Vagina (tissue), 2 donors: ENCODE measurements around the gene HAUS5. TPM values are rescaled to one million over a fixed set of nuclear protein-coding genes. Genes with fewer than 3 reads are reported as not detected.

Experiments used
- DNase-seq, 2 donors: peaks; one replicate each; pipeline ENCODE4 v3.0.0-alpha.2; 2017; ENCODE audit errors: extremely low spot score in 2 of 2
- H3K27ac ChIP-seq: fragments of 200-600 bp; sonication (generic); one replicate; pipeline ENCODE4 v1.5.1; 2019
- H3K27me3 ChIP-seq: fragments of 200-600 bp; sonication (generic); one replicate; pipeline ENCODE4 v1.5.1; 2019
- H3K36me3 ChIP-seq, 2 donors: fragments of 200-600 bp; sonication (generic); one replicate each; pipeline ENCODE4 v1.5.1; 2017 to 2019
- H3K4me1 ChIP-seq: fragments of 200-600 bp; sonication (generic); one replicate; pipeline ENCODE4 v1.5.1; 2019
- H3K4me3 ChIP-seq, 2 donors: fragments of 200-600 bp; sonication (generic); 1 replicate in 1 of 2; 2 replicates in 1 of 2; pipeline ENCODE4 v1.5.1; 2016 to 2019
- H3K9me3 ChIP-seq: fragments of 200-600 bp; sonication (generic); one replicate; pipeline ENCODE4 v1.5.1; 2019
- CTCF ChIP-seq, 3 experiments: fragments of 450-650 bp in 2 of 3; fragments of 200-600 bp in 1 of 3; sonication (generic) in 1 of 3; IDR thresholded peaks; one replicate each; pipeline ENCODE4 v1.5.1; 2017 to 2019; ENCODE audit warnings: antibody characterized with exemption in 3 of 3, mild to moderate bottlenecking in 2 of 3, moderate library complexity in 2 of 3
- POLR2A ChIP-seq, 2 donors: fragments of 450-650 bp; IDR thresholded peaks; one replicate each; pipeline ENCODE4 v1.6.1; 2017; ENCODE audit warnings: antibody characterized with exemption in 2 of 2, mild to moderate bottlenecking in 2 of 2, moderate library complexity in 2 of 2
- POLR2AphosphoS5 ChIP-seq, 2 donors: sonication (generic); formaldehyde crosslinking; IDR thresholded peaks; one replicate each; pipeline ENCODE4 v1.9.0; 2017; ENCODE audit warnings: antibody characterized with exemption in 2 of 2, mild to moderate bottlenecking in 2 of 2, low read depth in 1 of 2; ENCODE audit not compliant: insufficient read depth in 1 of 2
- intact Hi-C: fragments of 100-400 bp; cut with DNase I; formaldehyde crosslinking; loops from one replicate; pipeline ENCODE4 v1.15.1; 2023
- total RNA-seq: library from RNA; depleted of rRNA; stranded (reverse); fragments of >200 nt; gene quantifications from one replicate; pipeline ENCODE4 v1.2.3, GENCODE V29; 2016

The HAUS5 gene
- total RNA-seq, 1 donor from 2014 or later, result 11.0 TPM

- TF ChIP-seq POLR2A (IDR thresholded peaks at IDR 0.05) (no peak), CTCF (IDR thresholded peaks at IDR 0.05) (no peak), POLR2AphosphoS5 (IDR thresholded peaks at IDR 0.05; ENCODE audit: insufficient read depth in 1 of 2, low read depth in 1 of 2) (no peak)
- DNase-seq, result no peak
- H3K4me3 ChIP-seq, result no peak overlapping the region
- no peaks in the 10 kb centered on the region for H3K9me3 ChIP-seq
- peaks cover 0 to under 1% of the 10 kb centered on the region in 2 donors for H3K36me3 ChIP-seq
- H3K27me3 ChIP-seq, result no peaks in the 10 kb centered on the region
- H3K4me1 ChIP-seq, result no peaks in the 10 kb centered on the region
- intact Hi-C loops, result no loop called here
- H3K27ac ChIP-seq, result no peak overlapping the region
Observed at GRCh38 chr19:35665604-35666003, 53.1 kb downstream of the HAUS5 start.

- Histone ChIP-seq H3K4me3 (peak within 1 kb of the TSS in 1 of 2 donors; percentile 11), H3K27me3 (no peaks in the 10 kb centered on the region), H3K4me1 (no peaks in the 10 kb centered on the region), H3K27ac (no peak within 1 kb of the TSS), H3K9me3 (no peaks in the 10 kb centered on the region), H3K36me3 (no peaks in the 10 kb centered on the region)
- TF ChIP-seq POLR2AphosphoS5 (IDR thresholded peaks at IDR 0.05; ENCODE audit: insufficient read depth in 1 of 2, low read depth in 1 of 2), result no peak
- TF ChIP-seq POLR2A (IDR thresholded peaks at IDR 0.05), result no peak
- TF ChIP-seq CTCF (IDR thresholded peaks at IDR 0.05), result no peak
- no peak for DNase-seq
- intact Hi-C loops, result no loop called here
Observed at GRCh38 chr19:35666251-35666913, 53.8 kb downstream of the HAUS5 start, which contains the start of gene UPK1A. UPK1A (plus strand) TSS chr19:35666517; CDS start chr19:35666813, 296 bp downstream.

GRCh38 chr19:35669566-35669965 is 57.0 kb downstream of the HAUS5 start:
- DNase-seq, result no peak
- Histone ChIP-seq H3K9me3 (no peaks in the 10 kb centered on the region), H3K27ac (no peak overlapping the region), H3K36me3 (no peaks in the 10 kb centered on the region), H3K4me3 (no peak overlapping the region), H3K27me3 (no peaks in the 10 kb centered on the region), H3K4me1 (no peaks in the 10 kb centered on the region)
- intact Hi-C loops, result no loop called here
- no peak for TF ChIP-seq CTCF (IDR thresholded peaks at IDR 0.05)
- no peak for TF ChIP-seq POLR2AphosphoS5 (IDR thresholded peaks at IDR 0.05; ENCODE audit: insufficient read depth in 1 of 2, low read depth in 1 of 2)
- no peak for TF ChIP-seq POLR2A (IDR thresholded peaks at IDR 0.05)

- Histone ChIP-seq H3K36me3 (no peaks in the 10 kb centered on the region), H3K27me3 (no peaks in the 10 kb centered on the region), H3K4me1 (no peaks in the 10 kb centered on the region), H3K9me3 (no peaks in the 10 kb centered on the region), H3K4me3 (no peak overlapping the region), H3K27ac (no peak overlapping the region)
- TF ChIP-seq POLR2AphosphoS5 (IDR thresholded peaks at IDR 0.05; ENCODE audit: insufficient read depth in 1 of 2, low read depth in 1 of 2) (no peak), CTCF (IDR thresholded peaks at IDR 0.05) (no peak), POLR2A (IDR thresholded peaks at IDR 0.05) (no peak)
- DNase-seq, result no peak
- intact Hi-C loops, result no loop called here
Observed at GRCh38 chr19:35669974-35670373, 57.4 kb downstream of the HAUS5 start.

- Histone ChIP-seq H3K36me3 (no peaks in the 10 kb centered on the region), H3K27me3 (no peaks in the 10 kb centered on the region), H3K9me3 (no peaks in the 10 kb centered on the region), H3K4me1 (no peaks in the 10 kb centered on the region), H3K4me3 (no peak overlapping the region), H3K27ac (no peak overlapping the region)
- no peak for TF ChIP-seq POLR2AphosphoS5 (IDR thresholded peaks at IDR 0.05; ENCODE audit: insufficient read depth in 1 of 2, low read depth in 1 of 2)
- TF ChIP-seq CTCF (IDR thresholded peaks at IDR 0.05), result no peak
- no peak for TF ChIP-seq POLR2A (IDR thresholded peaks at IDR 0.05)
- no peak for DNase-seq
- intact Hi-C loops, result no loop called here
Observed at GRCh38 chr19:35670686-35671085, 58.2 kb downstream of the HAUS5 start.
